GM12878 (cell line): Measurements from ENCODE around the gene ARTN. TPM values are rescaled to one million over a fixed set of nuclear protein-coding genes. Genes with fewer than 3 reads are reported as not detected.

ENCODE experiments used
- ATAC-seq: fragments of 200-7000 bp; cut with Tn5 transposase; 3 replicates; pipeline ENCODE4 v1.9.1; 2020; ENCODE audit warnings: mild to moderate bottlenecking, moderate library complexity
- BruUV-seq: library from RNA; stranded (reverse); fragments of 400-500 nt; replicated peaks from 2 replicates; lab custom pipeline; 2021; lab: Mats Ljungman, UMichigan
- CTCF ChIA-PET: fragments of 300-600 bp; sonication (Branson Sonifier 250); formaldehyde crosslinking; extraction: SDS; loops from one replicate; lab custom pipeline; 2021; ENCODE audit warnings: inconsistent platforms; lab: Yijun Ruan, JAX
- POLR2A ChIA-PET: fragments of 350-600 bp; formaldehyde crosslinking; extraction: SDS; loops from one replicate; lab custom pipeline; 2021; ENCODE audit warnings: inconsistent platforms; lab: Charles Lee
- RAD21 ChIA-PET: fragments of 300-600 bp; sonication (Branson Sonifier 250); formaldehyde crosslinking; loops from one replicate; lab custom pipeline; 2023; ENCODE audit warnings: antibody characterized with exemption; ENCODE audit not compliant: unreplicated experiment; lab: Charles Lee
- SMC1A ChIA-PET: fragments of 300-600 bp; sonication (Branson Sonifier 250); formaldehyde crosslinking; loops from one replicate; lab custom pipeline; 2023; ENCODE audit not compliant: unreplicated experiment, uncharacterized antibody; lab: Charles Lee
- DNase-seq: peaks from one replicate; pipeline ENCODE4 v3.0.0-alpha.2; 2011; ENCODE audit warnings: low read depth, low spot score
- FAIRE-seq: peaks from 3 replicates; lab custom pipeline; 2011; peaks lifted over from hg19 to GRCh38; lab: Jason Lieb, UNC
- H2AFZ ChIP-seq: 2 replicates; pipeline ENCODE4 v1.6.0; 2011; ENCODE audit warnings: low read depth, low read length, control low read depth; ENCODE audit not compliant: control insufficient read depth
- H3K27ac ChIP-seq: 2 replicates; pipeline ENCODE4 v1.5.1; 2011; ENCODE audit warnings: control low read depth; ENCODE audit not compliant: control insufficient read depth, insufficient read depth
- H3K27me3 ChIP-seq, 2 experiments: replicated peaks in 1 of 2; 2 replicates each; pipeline versions ENCODE4 v1.6.0 to v1.6.1; 2011; ENCODE audit warnings: low read length in 1 of 2; ENCODE audit not compliant: control insufficient read depth in 2 of 2, insufficient read depth in 2 of 2
- H3K36me3 ChIP-seq, 2 experiments: 2 replicates each; pipeline ENCODE4 v1.5.1; 2011; ENCODE audit warnings: low read length in 1 of 2; ENCODE audit not compliant: control insufficient read depth in 2 of 2, insufficient read depth in 2 of 2
- H3K4me1 ChIP-seq: 2 replicates; pipeline ENCODE4 v1.6.1; 2011; ENCODE audit warnings: mild to moderate bottlenecking, low read length, moderate library complexity, mixed read lengths; ENCODE audit not compliant: control insufficient read depth, insufficient read depth
- H3K4me2 ChIP-seq: 2 replicates; pipeline ENCODE4 v1.6.0; 2011; ENCODE audit warnings: control low read depth; ENCODE audit not compliant: control insufficient read depth, insufficient read depth
- H3K4me3 ChIP-seq: fragments of 200-600 bp; sonication (generic); 2 replicates; pipeline ENCODE4 v1.5.1; 2016
- H3K79me2 ChIP-seq: 2 replicates; pipeline ENCODE4 v1.6.0; 2011; ENCODE audit warnings: low read length; ENCODE audit not compliant: control insufficient read depth, insufficient read depth
- H3K9ac ChIP-seq: 2 replicates; pipeline ENCODE4 v1.8.0; 2011; ENCODE audit warnings: low read length, control low read depth, mixed read lengths; ENCODE audit not compliant: control insufficient read depth, insufficient read depth
- H3K9me3 ChIP-seq: replicated peaks from 3 replicates; pipeline ENCODE4 v1.5.1; 2011; ENCODE audit warnings: mild to moderate bottlenecking, low read length; ENCODE audit not compliant: control insufficient read depth, insufficient read depth
- H4K20me1 ChIP-seq: 2 replicates; pipeline ENCODE4 v1.6.0; 2011; ENCODE audit not compliant: control insufficient read depth, insufficient read depth
- BCL11A ChIP-seq: IDR thresholded peaks from 2 replicates; pipeline ENCODE4 v1.6.1; 2011; ENCODE audit warnings: low read depth, low read length
- BCL3 ChIP-seq: IDR thresholded peaks from 2 replicates; pipeline ENCODE4 v1.6.1; 2011; ENCODE audit warnings: borderline replicate concordance, low read depth, mild to moderate bottlenecking, moderate library complexity, low read length; ENCODE audit not compliant: insufficient read depth, poor library complexity, severe bottlenecking
- CREM ChIP-seq: IDR thresholded peaks from 2 replicates; pipeline ENCODE4 v1.6.1; 2014; ENCODE audit warnings: antibody characterized with exemption, low read depth
- E4F1 ChIP-seq: fragments of 450-650 bp; IDR thresholded peaks from 2 replicates; pipeline ENCODE4 v1.6.1; 2018; ENCODE audit warnings: borderline replicate concordance, mild to moderate bottlenecking; ENCODE audit not compliant: partially characterized antibody
- HSF1 ChIP-seq: fragments of 150-350 bp; IDR thresholded peaks from 2 replicates; pipeline ENCODE4 v1.6.1; 2014; ENCODE audit warnings: mild to moderate bottlenecking, low read depth, low read length
- IKZF2 ChIP-seq, 2 experiments: fragments of 450-650 bp; IDR thresholded peaks; 2 replicates each; pipeline ENCODE4 v1.6.1; 2017; ENCODE audit warnings: mild to moderate bottlenecking in 2 of 2, moderate library complexity in 2 of 2
- JUND ChIP-seq: IDR thresholded peaks from 2 replicates; pipeline ENCODE4 v1.6.1; 2012; ENCODE audit warnings: low read depth, mild to moderate bottlenecking, low read length, improper control_type of control experiment, moderate library complexity
- KDM1A ChIP-seq: fragments of 200-600 bp; sonication (generic); IDR thresholded peaks from 2 replicates; pipeline ENCODE4 v1.6.1; 2016; ENCODE audit warnings: borderline replicate concordance
- POU2F2 ChIP-seq: IDR thresholded peaks from 3 replicates; pipeline ENCODE4 v1.6.1; 2011; ENCODE audit warnings: low read depth, mild to moderate bottlenecking, low read length, borderline replicate concordance
- SMAD5 ChIP-seq: IDR thresholded peaks from 2 replicates; pipeline ENCODE4 v1.6.1; 2016; ENCODE audit warnings: antibody characterized with exemption, low read depth
- SREBF1 ChIP-seq: IDR thresholded peaks from 2 replicates; pipeline ENCODE4 v1.6.1; 2012; ENCODE audit warnings: mild to moderate bottlenecking, low read length
- SUZ12 ChIP-seq: fragments of 200-600 bp; sonication (generic); IDR thresholded peaks from one replicate; pipeline ENCODE4 v1.6.1; 2018; ENCODE audit warnings: antibody characterized with exemption, mild to moderate bottlenecking; ENCODE audit not compliant: unreplicated experiment
- ZBTB33 ChIP-seq: fragments of 450-650 bp; IDR thresholded peaks from 2 replicates; pipeline ENCODE4 v1.6.1; 2017; ENCODE audit warnings: mild to moderate bottlenecking
- ZNF687 ChIP-seq: fragments of 450-650 bp; IDR thresholded peaks from 2 replicates; pipeline ENCODE4 v1.6.1; 2017; ENCODE audit warnings: mild to moderate bottlenecking, moderate library complexity
- WGBS: methylation state at CpG from one replicate; pipeline ENCODE4 v1.1.6; 2016; ENCODE audit warnings: low lambda C conversion rate; ENCODE audit not compliant: insufficient replicate concordance, insufficient coverage; ENCODE audit errors: missing lambda C conversion rate; 5-methylcytosine and 5-hydroxymethylcytosine counted together
- in situ Hi-C: fragments of 300-500 bp; cut with MboI; formaldehyde crosslinking; loops from 9 replicates; pipeline ENCODE4 v1.14.3; 2018; ENCODE audit warnings: mixed read lengths
- intact Hi-C: fragments of 100-400 bp; cut with micrococcal nuclease; formaldehyde crosslinking; loops from one replicate; pipeline ENCODE4 v1.14.2; 2022; ENCODE audit not compliant: unreplicated experiment
- polyA plus RNA-seq, 11 experiments: library from polyadenylated mRNA; depleted of rRNA in 4 of 11; unstranded in 6 of 11; stranded (reverse) in 5 of 11; fragments of >200 nt; fragmentation: Nextera tagmentation in 4 of 11; fragmentation: Illumina TruSeq in 1 of 11; extraction: Ambion mirVana in 4 of 11; extraction: Trizol in 1 of 11; gene quantifications; 1 replicate in 1 of 11; 2 replicates in 10 of 11; pipeline versions ENCODE4 v1.2.1 to v1.2.3, GENCODE V29; 2011 to 2016; ENCODE audit warnings: inconsistent platforms in 2 of 11, missing spikeins in 2 of 11, low read depth in 1 of 11
- total RNA-seq, 4 experiments: library from RNA; depleted of rRNA in 3 of 4; stranded (reverse); fragments of >200 nt in 3 of 4; fragmentation: Illumina TruSeq in 1 of 4; extraction: Trizol in 1 of 4; gene quantifications; 2 replicates each; pipeline versions ENCODE4 v1.2.1 to v1.2.3, GENCODE V29; 2013 to 2021

Gene ARTN
- total and polyA plus RNA-seq, 10 of the 15 experiments (the other 5 are each of a cell fraction or from before 2014, with no cell fraction given) = 0.06 to 2.1 (median 0.34) TPM; not detected in 1

GRCh38 chr1:43960798-43961197 is 27.2 kb downstream of the ARTN start:
- in situ Hi-C loops (no loop called here), intact Hi-C loops (no loop called here)
- H3K9ac ChIP-seq = no peak overlapping the region
- ChIA-PET SMC1A (no interaction called here), POLR2A (no interaction called here), RAD21 (no interaction called here), CTCF (no interaction called here)
- no peaks in the 10 kb centered on the region for H3K27me3 ChIP-seq
- H2AFZ ChIP-seq = no peak overlapping the region
- H3K4me1 ChIP-seq = no peaks in the 10 kb centered on the region
- no peak overlapping the region for H3K4me3 ChIP-seq
- DNase-seq = no peak
- no peaks in the 10 kb centered on the region for H3K9me3 ChIP-seq
- H3K79me2 ChIP-seq = no peaks in the 10 kb centered on the region
- H3K4me2 ChIP-seq = no peak overlapping the region
- no peak overlapping the region for H3K27ac ChIP-seq
- no peak for FAIRE-seq
- no TSS peak for BruUV-seq
- 80% methylated on average over 8 of the region's 8 CpGs for whole genome bisulfite sequencing
- H4K20me1 ChIP-seq = no peaks in the 10 kb centered on the region
- no peak for ATAC-seq
- H3K36me3 ChIP-seq = peaks cover 0 to 12% of the 10 kb centered on the region in 2 experiments; a peak in 1 of 4 replicates
- TF ChIP-seq BCL11A = no peak
- TF ChIP-seq ZBTB33 = no peak
- no peak for TF ChIP-seq ZNF687
- TF ChIP-seq SMAD5 = no peak
- TF ChIP-seq IKZF2 (IDR thresholded peaks at IDR 0.05) = no peak
- no peak for TF ChIP-seq BCL3
- TF ChIP-seq SUZ12 = no peak
- TF ChIP-seq POU2F2 = no peak
- TF ChIP-seq KDM1A = no peak
- no peak for TF ChIP-seq JUND
- TF ChIP-seq SREBF1 = no peak
- TF ChIP-seq E4F1 = no peak
- TF ChIP-seq CREM = no peak
- TF ChIP-seq HSF1 = no peak
